ENCODE results near the gene MYO18A.

Gene MYO18A

DNA sequence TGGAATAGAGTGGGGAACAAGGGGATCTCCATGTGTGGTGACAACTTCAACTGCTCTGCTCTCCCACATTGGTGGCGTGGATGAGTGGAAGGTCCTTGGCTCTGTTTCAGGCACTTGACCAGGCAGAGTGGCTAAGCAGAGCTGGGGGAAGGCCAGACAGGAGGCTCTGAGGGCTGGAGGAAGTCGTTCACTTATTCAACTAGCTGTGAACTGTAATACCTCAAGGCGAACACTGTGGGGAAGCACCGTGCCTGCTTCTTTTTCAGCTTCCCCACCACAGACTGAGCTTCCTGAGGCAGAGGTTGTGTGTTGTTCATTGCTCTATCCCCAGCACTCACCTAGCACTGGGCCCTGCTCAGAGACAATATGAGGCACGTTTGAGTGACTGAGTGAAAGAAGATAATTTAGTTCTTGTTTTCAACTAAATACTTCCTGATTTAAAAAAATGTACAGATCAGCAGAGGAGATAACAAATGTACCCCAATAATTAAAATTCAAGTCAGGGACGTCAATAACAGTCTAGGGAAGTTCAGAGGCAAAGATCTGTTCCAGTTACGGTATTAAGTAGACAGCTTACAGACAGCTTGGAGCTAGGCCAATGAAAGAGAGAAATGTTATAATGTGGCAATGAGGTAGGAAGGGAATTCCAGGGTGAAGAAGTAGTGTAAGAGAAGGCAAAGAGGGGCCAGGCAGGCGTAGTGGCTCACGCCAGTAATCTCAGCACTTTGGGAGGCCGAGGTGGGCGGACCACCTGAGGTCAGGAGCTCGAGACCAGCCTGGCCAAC is 34.7 kb downstream of the MYO18A start:
- DNase-seq = peak; percentile 90 to 96

- DNase-seq = peak; percentile 99 to 100
Observed at GRCh38 chr17:29143894-29144293, 36.3 kb downstream of the MYO18A start.

- DNase-seq = peak; percentile 35 to 82
Observed at GRCh38 chr17:29141514-29141876, 38.7 kb downstream of the MYO18A start.

GRCh38 chr17:29140631-29141513 is 39.3 kb downstream of the MYO18A start:
- DNase-seq = peak; percentile 40 to 66

GRCh38 chr17:29140051-29140621 is 40.1 kb downstream of the MYO18A start:
- DNase-seq = peak; percentile 51 to 81

DNA sequence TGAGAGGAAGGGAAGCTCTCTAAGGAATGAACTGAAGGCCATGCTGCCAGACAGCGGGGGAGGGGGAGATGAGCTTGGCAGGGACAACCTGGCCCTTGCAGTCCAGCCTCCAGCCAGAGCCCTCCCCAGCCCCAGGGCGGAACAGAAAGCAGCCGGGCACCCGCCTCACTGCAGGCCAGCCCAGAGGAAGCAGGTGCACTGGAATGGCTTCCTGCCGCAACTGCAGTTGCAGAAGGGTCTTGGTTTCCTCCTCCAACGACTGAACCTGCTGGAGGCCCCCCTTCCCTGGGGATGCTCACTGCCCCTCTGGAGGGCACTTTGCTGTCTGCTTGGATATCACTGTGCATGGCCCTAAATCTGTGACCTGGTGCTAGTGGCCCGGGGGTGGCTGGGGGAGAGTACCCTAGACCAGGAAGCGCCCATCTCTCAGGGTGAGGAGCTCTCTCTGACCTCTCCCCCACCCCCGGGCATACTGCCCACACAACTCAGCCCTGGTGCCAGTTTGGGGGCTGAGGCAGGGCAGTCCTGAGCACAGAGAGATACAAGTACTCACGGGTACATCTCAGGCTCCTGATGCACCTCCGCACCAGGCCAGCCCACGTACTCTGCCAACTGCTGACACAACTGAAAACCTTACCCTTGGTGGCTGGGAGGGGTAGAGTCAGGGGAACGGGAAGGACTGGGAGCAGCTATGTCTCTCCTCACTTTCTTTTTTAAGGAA is 41.1 kb downstream of the MYO18A start:
- no peak for DNase-seq

- no peak for DNase-seq
Observed at GRCh38 chr17:29138184-29138955, 41.8 kb downstream of the MYO18A start.

GRCh38 chr17:29136998-29137730 is 43.0 kb downstream of the MYO18A start:
- no peak for DNase-seq

- DNase-seq = no peak
Observed at GRCh38 chr17:29135464-29135863, 44.7 kb downstream of the MYO18A start.

DNA sequence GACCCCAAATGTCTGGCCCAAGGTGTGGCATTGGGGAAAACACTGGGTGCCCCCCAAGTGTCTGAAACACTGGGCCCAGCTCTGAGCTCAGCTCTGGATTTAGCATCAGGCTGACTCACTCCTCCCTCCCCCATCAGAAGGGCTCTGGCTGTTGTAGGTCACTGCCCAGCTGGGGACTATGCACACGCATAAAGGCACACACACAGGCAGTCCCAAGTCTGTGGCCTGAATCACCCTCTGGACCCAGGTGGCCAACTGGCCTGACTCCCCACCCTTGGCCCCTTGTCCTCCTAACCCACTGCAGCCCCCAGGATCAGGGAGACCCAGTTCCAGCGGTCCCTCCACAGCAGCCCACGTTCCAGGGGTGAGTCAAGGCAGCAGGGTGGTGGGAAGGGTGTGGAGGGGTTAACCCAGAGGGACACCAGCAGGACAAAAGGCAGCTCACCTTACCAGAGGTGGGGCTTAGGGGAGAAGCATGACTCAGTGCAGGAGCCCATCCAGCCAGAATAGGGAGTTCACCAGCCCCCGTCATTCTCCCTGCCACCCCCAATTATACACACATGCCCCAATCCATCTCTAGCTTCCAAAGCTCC is 47.0 kb downstream of the MYO18A start:
- DNase-seq = no peak

- no peak for DNase-seq
Observed at GRCh38 chr17:29131814-29132682, 48.1 kb downstream of the MYO18A start.

- no peak for DNase-seq
Observed at GRCh38 chr17:29129731-29130130, 50.5 kb downstream of the MYO18A start.

DNA sequence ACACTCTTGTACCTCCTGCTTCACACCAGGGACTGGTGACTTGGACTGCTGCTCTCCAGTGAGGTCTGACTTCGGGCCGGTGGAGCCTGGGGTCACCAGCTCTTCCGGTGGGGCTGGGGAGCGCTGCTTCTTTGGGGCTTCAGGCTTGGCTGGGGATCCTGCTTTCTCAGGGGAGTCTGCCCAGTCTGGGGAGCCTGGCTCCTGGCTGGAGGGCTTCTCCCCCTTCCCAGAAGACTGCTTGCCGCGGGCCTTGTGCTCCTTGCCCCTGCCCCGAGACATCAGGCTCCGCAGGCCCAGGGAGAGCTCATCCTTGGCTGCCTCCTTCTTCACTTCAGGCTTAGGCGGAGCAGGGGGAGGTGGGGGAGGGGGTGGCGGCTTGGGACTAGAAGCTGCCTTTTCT is 52.4 kb downstream of the MYO18A start:
- DNase-seq = no peak

DNA sequence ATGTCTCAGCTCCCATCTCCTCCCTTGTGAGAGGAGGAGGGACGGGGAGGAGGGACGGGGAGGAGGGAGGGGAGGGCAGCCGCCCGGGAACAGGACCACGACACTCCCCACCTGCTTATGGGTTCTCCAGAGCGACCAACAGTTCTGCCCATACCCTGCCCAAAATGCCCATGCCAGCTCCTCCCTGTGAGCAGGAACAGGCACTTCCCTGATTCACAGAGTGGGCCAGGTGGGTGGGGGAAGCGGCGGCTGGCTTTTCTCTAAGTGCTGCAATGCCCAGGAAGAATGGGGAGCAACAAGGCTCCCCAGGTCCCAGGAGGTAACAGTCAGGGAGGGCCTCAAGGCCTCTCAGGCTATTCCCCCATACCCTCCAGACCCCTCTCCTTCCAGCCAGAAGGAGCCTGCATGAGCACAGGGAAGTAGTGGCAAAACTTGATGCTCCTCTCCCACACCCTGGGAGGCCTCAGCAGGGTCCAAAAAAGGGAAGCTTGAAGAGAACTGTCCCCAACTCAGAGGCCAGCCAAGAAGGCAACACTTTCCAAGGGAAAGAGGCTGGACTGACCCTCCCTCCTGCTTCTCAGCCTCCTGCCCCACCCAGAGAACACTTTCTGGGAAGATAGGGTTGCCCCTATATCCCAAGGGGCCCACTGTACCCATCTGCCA is 53.8 kb downstream of the MYO18A start:
- peak; percentile 71 to 75 for DNase-seq

DNA sequence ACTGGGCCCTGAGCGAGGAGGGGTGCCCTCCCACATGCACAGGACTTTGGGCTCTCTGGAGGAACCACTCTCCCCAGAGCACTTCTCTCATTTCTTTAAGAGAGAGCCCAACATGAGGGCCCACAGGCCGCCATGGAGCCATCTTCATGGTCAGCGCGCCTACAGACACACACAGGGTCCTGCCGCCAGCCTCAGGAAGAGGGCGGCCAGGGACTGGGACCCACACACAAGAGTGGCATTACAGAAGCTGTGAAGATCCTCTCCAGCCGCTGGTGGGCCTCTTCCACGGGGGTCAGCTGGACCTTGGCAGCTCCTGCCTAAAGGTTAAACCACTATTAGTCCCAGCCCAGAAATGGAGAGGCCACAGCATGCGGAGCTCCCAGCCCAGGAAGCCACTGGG is 54.5 kb downstream of the MYO18A start:
- no peak for DNase-seq

- DNase-seq = no peak
Observed at GRCh38 chr17:29124925-29125273, 55.3 kb downstream of the MYO18A start.

GRCh38 chr17:29124135-29124924 is 55.9 kb downstream of the MYO18A start:
- peak; percentile 86 to 94 for DNase-seq

- DNase-seq = no peak
Observed at GRCh38 chr17:29123111-29123510, 57.1 kb downstream of the MYO18A start.

GRCh38 chr17:29121442-29121841 is 58.8 kb downstream of the MYO18A start:
- no peak for DNase-seq
